ENCODE measurements around the gene IL37.

GRCh38 chr2:112924360-112924759 lies 13.4 kb downstream of the IL37 start:
- no peak for TF ChIP-seq POLR2A (IDR thresholded peaks at IDR 0.05)
- TF ChIP-seq CTCF (IDR thresholded peaks at IDR 0.05) = no peak
